NB4 (cell line): Measurements from ENCODE around the gene PDE9A.

Experiments used
- CTCF ChIP-seq: IDR thresholded peaks from one replicate; pipeline ENCODE4 v1.5.1; 2012; ENCODE audit warnings: low read depth, low read length
- MYC ChIP-seq: IDR thresholded peaks from 2 replicates; pipeline ENCODE4 v1.6.1; 2011; ENCODE audit warnings: low read depth, low read length
- POLR2A ChIP-seq: IDR thresholded peaks from 2 replicates; pipeline ENCODE4 v1.6.1; 2011; ENCODE audit warnings: mild to moderate bottlenecking; ENCODE audit not compliant: insufficient read length; ENCODE audit errors: extremely low read depth

GRCh38 chr21:42694751-42695696 lies 41.6 kb downstream of the PDE9A start:
- TF ChIP-seq POLR2A (no peak), CTCF (no peak), MYC (no peak)
